ENCODE results near the gene SMG9.

- no peak for TF ChIP-seq CTCF (IDR thresholded peaks at IDR 0.05)
- TF ChIP-seq POLR2A (IDR thresholded peaks at IDR 0.05): no peak
Measured at GRCh38 chr19:43784241-43784980, 29.6 kb upstream of the SMG9 start.

Data from esophagus squamous epithelium (tissue), 4 donors.